Kidney (tissue), 14 donors: ENCODE results near the gene CXorf58. TPM values are rescaled to one million over a fixed set of nuclear protein-coding genes. Genes with fewer than 3 reads are reported as not detected.

Source experiments
- DNase-seq, 5 donors: peaks; one replicate each; pipeline ENCODE4 v3.0.0-alpha.2; 2013 to 2020
- FAIRE-seq: peaks from 2 replicates; lab custom pipeline; 2012; peaks lifted over from hg19 to GRCh38; lab: Jason Lieb, UNC
- H3K27ac ChIP-seq, 2 donors: one replicate each; pipeline ENCODE4 v1.7.0; 2013; ENCODE audit warnings: low read depth in 2 of 2, low read length in 2 of 2, inconsistent platforms in 1 of 2
- H3K27me3 ChIP-seq: one replicate; pipeline ENCODE4 v1.7.1; 2013; ENCODE audit warnings: low read length, inconsistent platforms; ENCODE audit not compliant: control insufficient read depth, insufficient read depth
- H3K36me3 ChIP-seq, 3 donors: one replicate each; pipeline versions ENCODE4 v1.7.0 to v1.7.1; 2013; ENCODE audit warnings: low read length in 3 of 3, control low read depth in 1 of 3, inconsistent platforms in 1 of 3; ENCODE audit not compliant: insufficient read depth in 3 of 3, control insufficient read depth in 2 of 3
- H3K4me1 ChIP-seq, 3 donors: one replicate each; pipeline versions ENCODE4 v1.7.0 to v1.7.1; 2013; ENCODE audit warnings: low read length in 3 of 3, inconsistent platforms in 1 of 3, low read depth in 1 of 3; ENCODE audit not compliant: control insufficient read depth in 2 of 3, insufficient read depth in 2 of 3
- H3K4me3 ChIP-seq, 3 donors: one replicate each; pipeline versions ENCODE4 v1.7.0 to v1.8.1; 2013; ENCODE audit warnings: low read length in 3 of 3, control low read depth in 1 of 3, inconsistent platforms in 1 of 3
- H3K9ac ChIP-seq, 3 donors: one replicate each; pipeline versions ENCODE4 v1.7.0 to v1.7.1; 2013; ENCODE audit warnings: low read length in 3 of 3, control low read depth in 1 of 3, inconsistent platforms in 1 of 3
- H3K9me3 ChIP-seq, 3 donors: one replicate each; pipeline versions ENCODE4 v1.7.0 to v1.7.1; 2013; ENCODE audit warnings: low read length in 3 of 3, control low read depth in 1 of 3, inconsistent platforms in 1 of 3; ENCODE audit not compliant: control insufficient read depth in 2 of 3, insufficient read depth in 1 of 3
- CTCF ChIP-seq: IDR thresholded peaks from 3 replicates; pipeline ENCODE4 v1.5.1; 2012; ENCODE audit warnings: mild to moderate bottlenecking, moderate library complexity, borderline replicate concordance; ENCODE audit not compliant: insufficient read depth; ENCODE audit errors: extremely low read depth
- intact Hi-C: fragments of 100-400 bp; cut with DNase I; formaldehyde crosslinking; loops from one replicate; pipeline ENCODE4 v1.11.1; 2022
- polyA plus RNA-seq: library from polyadenylated mRNA; stranded (reverse); fragments of 350-450 nt; fragmentation: Illumina TruSeq; extraction: RNeasy Lipid Tissue Mini Kit (QIAGEN cat#74804); gene quantifications from one replicate; pipeline ENCODE4 v1.2.3, GENCODE V29; 2014; ENCODE audit warnings: low read depth, low replicate concordance; ENCODE audit not compliant: insufficient read depth
- total RNA-seq: library from RNA; stranded (reverse); fragmentation: NEBNext Ultra II Directional; extraction: Animal tissue kit (Norgen Biotek cat#: 25700); gene quantifications from one replicate; pipeline ENCODE4 v1.2.1, GENCODE V29; 2021
- donor health status: control.
- donor health status: control.
- donor health status: control.
- donor health status: control.
- donor health status: control.
- donor health status: DM: yes; HTN: yes; CAD: no.
- donor health status: Normal renal cell carcinoma (clear cell type).

CXorf58 gene
- total and polyA plus RNA-seq, 2 donors from 2014 or later = 0.37 TPM; not detected in 1

- H3K9ac ChIP-seq = no peak overlapping the region
- FAIRE-seq (no peak), DNase-seq (no peak)
- TF ChIP-seq CTCF = no peak
- no peak overlapping the region for H3K27ac ChIP-seq
- no peaks in the 10 kb centered on the region for H3K36me3 ChIP-seq
- intact Hi-C loops = no loop called here
- no peaks in the 10 kb centered on the region for H3K9me3 ChIP-seq
- no peak overlapping the region for H3K4me3 ChIP-seq
- no peaks in the 10 kb centered on the region for H3K27me3 ChIP-seq
- no peaks in the 10 kb centered on the region for H3K4me1 ChIP-seq
Measured at GRCh38 chrX:23879380-23880090, 28.3 kb upstream of the CXorf58 start.

- no peak overlapping the region for H3K27ac ChIP-seq
- no peak overlapping the region for H3K4me3 ChIP-seq
- no peak overlapping the region for H3K9ac ChIP-seq
- no peaks in the 10 kb centered on the region for H3K9me3 ChIP-seq
- FAIRE-seq (no peak), DNase-seq (no peak)
- H3K36me3 ChIP-seq = no peaks in the 10 kb centered on the region
- intact Hi-C loops = no loop called here
- no peaks in the 10 kb centered on the region for H3K27me3 ChIP-seq
- TF ChIP-seq CTCF = no peak
- peaks cover 0 to 6% (median 0%) of the 10 kb centered on the region in 3 donors for H3K4me1 ChIP-seq
Measured at GRCh38 chrX:23883737-23884354, 24.0 kb upstream of the CXorf58 start.

- H3K9ac ChIP-seq = no peak overlapping the region
- intact Hi-C loops = no loop called here
Measured at GRCh38 chrX:23884427-23885024, 23.3 kb upstream of the CXorf58 start.

More at GRCh38 chrX:23884427-23885024, 23.3 kb upstream of the CXorf58 start:
- no peaks in the 10 kb centered on the region for H3K27me3 ChIP-seq
- no peak overlapping the region for H3K4me3 ChIP-seq
- DNase-seq (no peak), FAIRE-seq (no peak)
- H3K36me3 ChIP-seq = no peaks in the 10 kb centered on the region
- peaks cover 0 to 6% (median 0%) of the 10 kb centered on the region in 3 donors for H3K4me1 ChIP-seq
- no peak overlapping the region for H3K27ac ChIP-seq
- no peak for TF ChIP-seq CTCF
- no peaks in the 10 kb centered on the region for H3K9me3 ChIP-seq
